Right atrium auricular region (tissue), 2 donors: ENCODE data around the gene ARHGEF28. TPM values are rescaled to one million over a fixed set of nuclear protein-coding genes. Genes with fewer than 3 reads are reported as not detected.

Source experiments
- DNase-seq: peaks from one replicate; pipeline ENCODE4 v3.0.0-alpha.2; 2019; ENCODE audit warnings: low spot score
- H3K27ac ChIP-seq, 2 donors: fragments of 200-600 bp; sonication (generic); 1 replicate in 1 of 2; 2 replicates in 1 of 2; pipeline ENCODE4 v1.5.1; 2016 to 2019
- H3K27me3 ChIP-seq, 2 donors: fragments of 200-600 bp; sonication (generic); one replicate each; pipeline versions ENCODE4 v1.5.1 to v1.6.0; 2017 to 2019
- H3K36me3 ChIP-seq: fragments of 200-600 bp; sonication (generic); one replicate; pipeline ENCODE4 v1.5.1; 2016
- H3K4me1 ChIP-seq, 2 donors: fragments of 200-600 bp; sonication (generic); one replicate each; pipeline versions ENCODE4 v1.5.1 to v1.6.0; 2017 to 2019
- H3K4me3 ChIP-seq, 2 donors: fragments of 200-600 bp; sonication (generic); 1 replicate in 1 of 2; 2 replicates in 1 of 2; pipeline ENCODE4 v1.5.1; 2017 to 2019; ENCODE audit warnings: mild to moderate bottlenecking in 1 of 2, moderate library complexity in 1 of 2
- H3K9me3 ChIP-seq, 2 donors: fragments of 200-600 bp; sonication (generic); one replicate each; pipeline ENCODE4 v1.5.1; 2019
- CTCF ChIP-seq, 2 donors: fragments of 200-600 bp; sonication (generic); IDR thresholded peaks; one replicate each; pipeline ENCODE4 v1.5.1; 2019; ENCODE audit warnings: antibody characterized with exemption in 2 of 2
- total RNA-seq, 2 donors: library from RNA; depleted of rRNA; stranded (reverse); fragments of >200 nt; gene quantifications; one replicate each; pipeline ENCODE4 v1.1.0, GENCODE V29; 2016

ARHGEF28 gene
- total RNA-seq, 2 donors from 2014 or later, result 1.0 to 2.9 TPM

GRCh38 chr5:73799401-73799972 is 173.5 kb downstream of the ARHGEF28 start:
- H3K27me3 ChIP-seq, result no peaks in the 10 kb centered on the region

GRCh38 chr5:73801686-73802085 is 175.7 kb downstream of the ARHGEF28 start:
- no peak for DNase-seq
- no peak overlapping the region for H3K27ac ChIP-seq
- peaks cover 0 to 1% of the 10 kb centered on the region in 2 donors for H3K4me1 ChIP-seq
- no peaks in the 10 kb centered on the region for H3K9me3 ChIP-seq
- TF ChIP-seq CTCF (IDR thresholded peaks at IDR 0.05), result no peak
- no peaks in the 10 kb centered on the region for H3K36me3 ChIP-seq
- no peak overlapping the region for H3K4me3 ChIP-seq
- no peaks in the 10 kb centered on the region for H3K27me3 ChIP-seq

More at GRCh38 chr5:73799401-73799972, 173.5 kb downstream of the ARHGEF28 start:
- Histone ChIP-seq H3K4me3 (no peak overlapping the region), H3K36me3 (no peaks in the 10 kb centered on the region), H3K9me3 (no peaks in the 10 kb centered on the region), H3K27ac (no peak overlapping the region), H3K4me1 (peaks cover 0 to 8% of the 10 kb centered on the region in 2 donors)
- DNase-seq, result no peak
- TF ChIP-seq CTCF (IDR thresholded peaks at IDR 0.05), result no peak

GRCh38 chr5:73805449-73805848 is 179.5 kb downstream of the ARHGEF28 start:
- DNase-seq, result no peak
- no peak overlapping the region for H3K4me3 ChIP-seq

GRCh38 chr5:73808911-73809310 is 182.9 kb downstream of the ARHGEF28 start:
- Histone ChIP-seq H3K36me3 (no peaks in the 10 kb centered on the region), H3K4me3 (no peak overlapping the region)
- no peak for TF ChIP-seq CTCF (IDR thresholded peaks at IDR 0.05)

More at GRCh38 chr5:73805449-73805848, 179.5 kb downstream of the ARHGEF28 start:
- no peaks in the 10 kb centered on the region for H3K4me1 ChIP-seq
- H3K9me3 ChIP-seq, result no peaks in the 10 kb centered on the region
- H3K27ac ChIP-seq, result no peak overlapping the region
- no peak for TF ChIP-seq CTCF (IDR thresholded peaks at IDR 0.05)
- no peaks in the 10 kb centered on the region for H3K36me3 ChIP-seq
- no peaks in the 10 kb centered on the region for H3K27me3 ChIP-seq

GRCh38 chr5:73810429-73810828 is 184.4 kb downstream of the ARHGEF28 start:
- no peak overlapping the region for H3K27ac ChIP-seq
- no peak for DNase-seq
- H3K4me1 ChIP-seq, result no peaks in the 10 kb centered on the region
- no peak for TF ChIP-seq CTCF (IDR thresholded peaks at IDR 0.05)
- no peaks in the 10 kb centered on the region for H3K27me3 ChIP-seq
- no peaks in the 10 kb centered on the region for H3K9me3 ChIP-seq
- no peak overlapping the region for H3K4me3 ChIP-seq
- no peaks in the 10 kb centered on the region for H3K36me3 ChIP-seq

More at GRCh38 chr5:73808911-73809310, 182.9 kb downstream of the ARHGEF28 start:
- no peak for DNase-seq
- Histone ChIP-seq H3K27ac (no peak overlapping the region), H3K4me1 (no peaks in the 10 kb centered on the region), H3K27me3 (no peaks in the 10 kb centered on the region), H3K9me3 (no peaks in the 10 kb centered on the region)

- H3K4me3 ChIP-seq, result no peak overlapping the region
- DNase-seq, result no peak
- no peaks in the 10 kb centered on the region for H3K9me3 ChIP-seq
- no peaks in the 10 kb centered on the region for H3K4me1 ChIP-seq
- H3K27ac ChIP-seq, result no peak overlapping the region
- TF ChIP-seq CTCF (IDR thresholded peaks at IDR 0.05), result no peak
- H3K27me3 ChIP-seq, result no peaks in the 10 kb centered on the region
- H3K36me3 ChIP-seq, result no peaks in the 10 kb centered on the region
Observed at GRCh38 chr5:73812457-73812856, 186.5 kb downstream of the ARHGEF28 start.
